Measurements from ENCODE around the gene AMELX. TPM values are rescaled to one million over a fixed set of nuclear protein-coding genes. Genes with fewer than 3 reads are reported as not detected.

The AMELX gene
- total and polyA plus RNA-seq, 2 experiments from 2014 or later = not detected

DNA sequence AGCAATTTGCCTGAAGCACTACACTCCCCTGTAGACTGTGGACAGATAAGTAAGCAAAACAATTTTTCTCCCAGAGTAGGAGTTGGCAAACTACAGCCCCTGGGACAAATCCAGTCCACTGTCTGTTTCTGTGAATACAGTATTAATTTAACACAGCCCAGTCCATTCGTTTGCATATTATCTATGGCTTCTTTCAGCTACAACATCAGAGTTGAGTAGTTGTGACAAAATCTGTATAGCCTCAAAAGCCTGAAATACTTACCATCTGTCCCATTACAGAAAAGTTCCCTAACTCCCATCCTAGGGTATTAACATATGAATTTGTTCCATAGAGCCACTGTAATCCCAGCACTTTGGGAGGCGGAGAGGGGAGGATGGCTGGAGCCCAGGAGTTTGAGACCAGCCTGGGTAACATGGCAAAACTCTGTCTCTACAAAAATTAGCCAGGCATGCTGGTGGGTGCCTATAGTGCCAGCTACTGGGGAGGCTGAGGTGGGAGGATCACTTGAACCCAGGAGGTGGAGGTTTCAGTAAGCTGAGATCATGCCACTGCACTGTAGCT, 53.0 kb downstream of the AMELX start:
- Histone ChIP-seq H2AFZ (no peak overlapping the region), H4K20me1 (ENCODE audit: insufficient read depth) (no peaks in the 10 kb centered on the region), H3F3A (ENCODE audit: insufficient read depth) (peaks cover 12% of the 10 kb centered on the region), H3K9me2 (ENCODE audit: insufficient read depth) (no peaks in the 10 kb centered on the region), H3K79me2 (ENCODE audit: insufficient read depth) (no peaks in the 10 kb centered on the region), H3K36me3 (ENCODE audit: low read depth) (no peaks in the 10 kb centered on the region), H3K4me2 (ENCODE audit: unreplicated experiment) (no peak overlapping the region), H3K27ac (no peak overlapping the region), H3K9ac (no peak overlapping the region), H3K27me3 (replicated peaks; ENCODE audit: insufficient read depth) (no peaks in the 10 kb centered on the region), H3K4me1 (ENCODE audit: insufficient read depth) (peaks cover 9% of the 10 kb centered on the region), H3K9me3 (ENCODE audit: low read depth) (no peaks in the 10 kb centered on the region), H3K4me3 (no peak overlapping the region)
- WGBS, 2 experiments (ENCODE audit: low coverage in 1 of 2, low lambda C conversion rate in 2 of 2, missing lambda C conversion rate in 2 of 2) = 58 to 72% methylated on average over 2 of the region's 2 CpGs
- DNase-seq = no peak
- TF ChIP-seq EZH2 (IDR thresholded peaks at IDR 0.05; ENCODE audit: insufficient read depth, poor library complexity, severe bottlenecking) = no peak
- no peak for TF ChIP-seq EZH2phosphoT487 (IDR thresholded peaks at IDR 0.05; ENCODE audit: insufficient read depth, low read depth)
- in situ Hi-C loops (cut with MboI) = no loop called here

DNA sequence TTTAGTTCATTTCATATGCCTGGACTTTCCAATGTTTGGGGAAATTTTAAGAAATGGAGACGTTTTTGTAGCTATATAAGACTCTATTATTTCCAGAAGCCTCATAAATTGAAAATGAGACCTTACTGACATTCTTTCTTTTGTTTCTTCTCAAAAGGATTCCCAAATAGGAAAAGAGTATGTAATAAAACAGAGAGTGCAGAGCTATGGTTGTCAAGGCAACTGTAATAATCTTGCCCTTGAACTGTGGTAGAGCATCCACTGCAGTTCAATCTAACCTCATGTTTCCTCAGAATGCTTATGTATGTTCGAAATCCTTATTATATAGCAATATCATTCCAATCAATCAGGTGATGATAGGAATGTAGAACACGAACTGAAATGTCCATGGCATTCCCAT, 54.1 kb downstream of the AMELX start:
- H3K79me2 ChIP-seq (ENCODE audit: insufficient read depth) = no peaks in the 10 kb centered on the region
- H2AFZ ChIP-seq = no peak overlapping the region
- no peaks in the 10 kb centered on the region for H4K20me1 ChIP-seq (ENCODE audit: insufficient read depth)
- no peaks in the 10 kb centered on the region for H3K9me2 ChIP-seq (ENCODE audit: insufficient read depth)
- 0 out of 2 replicates have a peak, but pooled peaks cover 4% of the 10 kb centered on the region for H3F3A ChIP-seq (ENCODE audit: insufficient read depth)
- TF ChIP-seq EZH2 (IDR thresholded peaks at IDR 0.05; ENCODE audit: insufficient read depth, poor library complexity, severe bottlenecking) (no peak), EZH2phosphoT487 (IDR thresholded peaks at IDR 0.05; ENCODE audit: insufficient read depth, low read depth) (no peak)
- no peaks in the 10 kb centered on the region for H3K27me3 ChIP-seq (replicated peaks; ENCODE audit: insufficient read depth)
- H3K36me3 ChIP-seq (ENCODE audit: low read depth) = no peaks in the 10 kb centered on the region
- H3K9ac ChIP-seq = no peak overlapping the region
- H3K27ac ChIP-seq = no peak overlapping the region
- peaks cover 3% of the 10 kb centered on the region; the same call in 1 of the 2 replicates for H3K4me1 ChIP-seq (ENCODE audit: insufficient read depth)
- in situ Hi-C loops (cut with MboI) = no loop called here
- H3K4me3 ChIP-seq = no peak overlapping the region
- WGBS, 2 experiments (ENCODE audit: low coverage in 1 of 2, low lambda C conversion rate in 2 of 2, missing lambda C conversion rate in 2 of 2) = 60 to 63% methylated on average over 3 of the region's 3 CpGs
- H3K9me3 ChIP-seq (ENCODE audit: low read depth) = no peaks in the 10 kb centered on the region
- no peak for DNase-seq
- H3K4me2 ChIP-seq (ENCODE audit: unreplicated experiment) = no peak overlapping the region

DNA sequence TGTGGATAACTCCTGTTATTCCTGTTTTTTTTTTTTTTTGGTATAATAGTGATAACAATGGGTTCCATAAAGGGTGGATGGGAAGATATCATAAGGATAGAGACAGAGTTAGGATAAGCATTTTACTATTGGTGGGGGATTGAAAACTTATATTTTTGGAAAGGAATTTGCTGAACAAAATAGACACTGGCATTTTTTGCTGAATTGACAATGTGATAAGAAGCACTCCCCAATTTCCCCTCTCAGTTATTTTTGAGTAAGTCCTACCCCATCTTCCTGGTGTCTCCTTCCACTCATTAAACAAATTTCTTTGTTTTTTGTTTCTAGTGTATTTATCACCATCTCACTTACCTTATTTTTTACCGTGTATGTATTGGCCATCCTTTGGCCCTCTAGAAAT, 55.8 kb downstream of the AMELX start:
- Histone ChIP-seq H3K9me3 (ENCODE audit: low read depth) (no peaks in the 10 kb centered on the region), H3K27me3 (replicated peaks; ENCODE audit: insufficient read depth) (no peaks in the 10 kb centered on the region), H3K4me3 (no peak overlapping the region), H3K4me1 (ENCODE audit: insufficient read depth) (peaks cover 15% of the 10 kb centered on the region), H4K20me1 (ENCODE audit: insufficient read depth) (no peaks in the 10 kb centered on the region), H3K9ac (no peak overlapping the region), H3F3A (ENCODE audit: insufficient read depth) (peaks cover 11% of the 10 kb centered on the region; the same call in 1 of the 2 replicates), H3K4me2 (ENCODE audit: unreplicated experiment) (no peak overlapping the region), H3K27ac (no peak overlapping the region), H3K36me3 (ENCODE audit: low read depth) (no peaks in the 10 kb centered on the region), H3K79me2 (ENCODE audit: insufficient read depth) (no peaks in the 10 kb centered on the region), H2AFZ (no peak overlapping the region), H3K9me2 (ENCODE audit: insufficient read depth) (no peaks in the 10 kb centered on the region)
- 95 to 100% methylated on average over 1 of the region's 1 CpG for WGBS, 2 experiments (ENCODE audit: low coverage in 1 of 2, low lambda C conversion rate in 2 of 2, missing lambda C conversion rate in 2 of 2)
- in situ Hi-C loops (cut with MboI) = no loop called here
- TF ChIP-seq EZH2 (IDR thresholded peaks at IDR 0.05; ENCODE audit: insufficient read depth, poor library complexity, severe bottlenecking) (no peak), EZH2phosphoT487 (IDR thresholded peaks at IDR 0.05; ENCODE audit: insufficient read depth, low read depth) (no peak)
- DNase-seq = no peak

DNA sequence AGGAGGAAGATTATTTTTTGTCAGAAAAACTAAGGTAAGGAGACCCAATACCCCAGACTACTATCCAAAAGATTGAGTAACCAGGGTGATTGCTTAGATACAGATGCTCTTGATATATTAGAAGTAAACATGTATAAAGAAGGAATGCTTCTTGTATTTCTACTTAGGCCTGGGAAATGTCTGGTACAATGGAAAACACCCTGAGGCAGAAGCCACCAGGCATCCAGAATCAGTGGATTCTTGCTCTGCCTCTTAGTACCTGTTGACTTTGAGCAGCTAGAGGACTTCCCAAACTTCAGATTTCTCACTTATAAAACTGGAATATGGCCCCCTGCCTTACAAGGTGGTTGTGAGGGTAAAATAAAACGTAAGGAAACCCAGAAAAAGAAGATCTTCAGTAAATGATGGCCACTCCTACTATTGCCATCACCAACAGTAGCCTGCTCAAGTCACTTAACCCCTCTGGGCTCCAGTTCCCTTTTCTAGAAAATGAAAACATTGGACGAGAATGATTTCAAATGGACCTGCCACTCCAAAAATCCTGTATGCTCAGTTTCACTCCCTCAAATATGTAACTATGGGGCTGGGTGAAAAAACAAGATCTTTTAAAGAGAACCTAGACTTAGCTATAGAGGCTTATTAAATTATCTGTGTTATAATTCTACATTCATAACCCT, 56.6 kb downstream of the AMELX start:
- H3K9me3 ChIP-seq (ENCODE audit: low read depth) = no peaks in the 10 kb centered on the region
- no peak overlapping the region for H3K4me3 ChIP-seq
- DNase-seq = no peak
- no peak overlapping the region for H3K9ac ChIP-seq
- no peak for TF ChIP-seq EZH2phosphoT487 (IDR thresholded peaks at IDR 0.05; ENCODE audit: insufficient read depth, low read depth)
- no peak for TF ChIP-seq EZH2 (IDR thresholded peaks at IDR 0.05; ENCODE audit: insufficient read depth, poor library complexity, severe bottlenecking)
- no peak overlapping the region for H3K4me2 ChIP-seq (ENCODE audit: unreplicated experiment)
- no peaks in the 10 kb centered on the region for H3K27me3 ChIP-seq (replicated peaks; ENCODE audit: insufficient read depth)
- no peaks in the 10 kb centered on the region for H4K20me1 ChIP-seq (ENCODE audit: insufficient read depth)
- H3K27ac ChIP-seq = no peak overlapping the region
- no peaks in the 10 kb centered on the region for H3K36me3 ChIP-seq (ENCODE audit: low read depth)
- peaks cover 15% of the 10 kb centered on the region for H3K4me1 ChIP-seq (ENCODE audit: insufficient read depth)
- no peak overlapping the region for H2AFZ ChIP-seq
- no peaks in the 10 kb centered on the region for H3K79me2 ChIP-seq (ENCODE audit: insufficient read depth)
- in situ Hi-C loops (cut with MboI) = no loop called here
- WGBS, 2 experiments (ENCODE audit: low coverage in 1 of 2, low lambda C conversion rate in 2 of 2, missing lambda C conversion rate in 2 of 2) = 96 to 100% methylated on average over 2 of the region's 2 CpGs
- H3F3A ChIP-seq (ENCODE audit: insufficient read depth) = peaks cover 11% of the 10 kb centered on the region; the same call in 1 of the 2 replicates
- H3K9me2 ChIP-seq (ENCODE audit: insufficient read depth) = no peaks in the 10 kb centered on the region

Small RNAs within 50 kb of the gene (microRNA-seq; reads per million reads assigned to microRNA genes)
- not detected for gene MIR548AX (ENCODE audit: borderline number of aligned reads)

Small RNAs within 50 kb of the gene (small RNA-seq; reads per million reads assigned to genes)
- gene MIR548AX (ENCODE audit: low read depth, low replicate concordance) = not detected

Other genes with a start within 250 kb of the AMELX start
- gene HCCS, start 182.1 kb upstream of the AMELX start, total RNA-seq (2014; rRNA removed; shearing (Covaris generic)) = 25.4 and 45.3 TPM in 2 replicates
- gene HCCS, start 182.1 kb upstream of the AMELX start, polyA plus RNA-seq (2016; fragmentation: Nextera tagmentation; extraction: Ambion mirVana) = 49.8 and 51.2 TPM in 2 replicates

Measured in GM23248 (cell line).